Fibroblast of the aortic adventitia (primary cell): Measurements from ENCODE around the gene QRICH2. TPM values are rescaled to one million over a fixed set of nuclear protein-coding genes. Genes with fewer than 3 reads are reported as not detected.

ENCODE experiments used
- small RNA-seq: library from RNA; depleted of rRNA; stranded (forward); fragments of <200 nt; gene quantifications from one replicate; pipeline ENCODE3, GENCODE V24; 2012
- total RNA-seq: library from RNA; depleted of rRNA; stranded (reverse); fragments of >200 nt; gene quantifications from 2 replicates; pipeline ENCODE4 v1.2.3, GENCODE V29; 2012; ENCODE audit warnings: low replicate concordance

The QRICH2 gene
- total RNA-seq, 1 donor: 1.8 TPM

Small RNAs within 50 kb of the gene (small RNA-seq; reads per million reads assigned to genes)
- gene RF00019: not detected
- gene RNU6-24P: not detected

Other genes starting within 250 kb of the QRICH2 start
- 17.3 and 32.3 TPM in 2 replicates for gene SRP68, start 235.8 kb downstream of the QRICH2 start, total RNA-seq
- gene GALR2, start 233.5 kb downstream of the QRICH2 start, total RNA-seq: not detected in 2 replicates
- not detected in 2 replicates for gene ZACN, start 229.1 kb downstream of the QRICH2 start, total RNA-seq
- gene EXOC7, start 204.5 kb downstream of the QRICH2 start, total RNA-seq: 40.8 and 88.5 TPM in 2 replicates
- not detected in 2 replicates for gene FOXJ1, start 167.0 kb downstream of the QRICH2 start, total RNA-seq
- 0.08 and 0.18 TPM in 2 replicates for gene RNF157, start 67.8 kb downstream of the QRICH2 start, total RNA-seq
- 1.9 and 3.7 TPM in 2 replicates for gene UBALD2, start 42.9 kb downstream of the QRICH2 start, total RNA-seq
- 48.1 and 57.9 TPM in 2 replicates for gene PRPSAP1, start 45.6 kb upstream of the QRICH2 start, total RNA-seq
- 31.7 and 84.0 TPM in 2 replicates for gene SPHK1, start 76.3 kb upstream of the QRICH2 start, total RNA-seq
- gene UBE2O, start 144.9 kb upstream of the QRICH2 start, total RNA-seq: 13.2 and 16.3 TPM in 2 replicates
- gene AANAT, start 159.3 kb upstream of the QRICH2 start, total RNA-seq: not detected in 2 replicates
- gene RHBDF2, start 193.1 kb upstream of the QRICH2 start, total RNA-seq: 1.4 and 2.6 TPM in 2 replicates
- gene CYGB, start 229.4 kb upstream of the QRICH2 start, total RNA-seq: 25.9 and 35.2 TPM in 2 replicates
- 4.2 and 9.4 TPM in 2 replicates for gene PRCD, start 231.8 kb upstream of the QRICH2 start, total RNA-seq